ENCODE data around the gene CSRP1.

GRCh38 chr1:201508809-201509208, 1.9 kb upstream of the CSRP1 start:
- no peak for TF ChIP-seq EZH2 (IDR thresholded peaks at IDR 0.05; ENCODE audit: borderline replicate concordance, insufficient read depth, low read length, poor library complexity, severe bottlenecking)
- no peak for TF ChIP-seq CTCF (IDR thresholded peaks at IDR 0.05; ENCODE audit: poor library complexity, severe bottlenecking)
